Esophagus muscularis mucosa (tissue), 4 donors: Measurements from ENCODE around the gene CLTB. TPM values are rescaled to one million over a fixed set of nuclear protein-coding genes. Genes with fewer than 3 reads are reported as not detected.

Experiments used
- DNase-seq: peaks from one replicate; pipeline ENCODE4 v3.0.0-alpha.2; 2017; ENCODE audit errors: extremely low spot score
- H3K27ac ChIP-seq, 4 donors: fragments of 200-600 bp; sonication (generic); replicated peaks in 1 of 4; 1 replicate in 3 of 4; 2 replicates in 1 of 4; pipeline ENCODE4 v1.5.1; 2016 to 2019; ENCODE audit warnings: mild to moderate bottlenecking in 1 of 4
- H3K27me3 ChIP-seq, 4 donors: fragments of 200-600 bp; sonication (generic); one replicate each; pipeline versions ENCODE4 v1.5.1 to v1.6.0; 2016 to 2019
- H3K36me3 ChIP-seq, 4 donors: fragments of 200-600 bp; sonication (generic); one replicate each; pipeline ENCODE4 v1.5.1; 2016 to 2019
- H3K4me1 ChIP-seq, 4 donors: fragments of 200-600 bp; sonication (generic); one replicate each; pipeline ENCODE4 v1.5.1; 2016 to 2019
- H3K4me3 ChIP-seq, 4 donors: fragments of 200-600 bp; sonication (generic); 1 replicate in 2 of 4; 2 replicates in 2 of 4; pipeline ENCODE4 v1.5.1; 2016 to 2019; ENCODE audit warnings: mild to moderate bottlenecking in 4 of 4, moderate library complexity in 1 of 4
- H3K9me3 ChIP-seq, 4 donors: fragments of 200-600 bp; sonication (generic); 1 replicate in 3 of 4; 2 replicates in 1 of 4; pipeline ENCODE4 v1.5.1; 2016 to 2019
- CTCF ChIP-seq, 3 experiments: fragments of 200-600 bp in 2 of 3; fragments of 450-650 bp in 1 of 3; sonication (generic) in 2 of 3; IDR thresholded peaks; one replicate each; pipeline ENCODE4 v1.5.1; 2017 to 2019; ENCODE audit warnings: antibody characterized with exemption in 3 of 3, mild to moderate bottlenecking in 2 of 3, moderate library complexity in 1 of 3
- EP300 ChIP-seq: sonication (generic); formaldehyde crosslinking; IDR thresholded peaks from one replicate; pipeline ENCODE4 v1.6.1; 2017; ENCODE audit warnings: antibody characterized with exemption
- POLR2A ChIP-seq: fragments of 450-650 bp; IDR thresholded peaks from one replicate; pipeline ENCODE4 v1.6.1; 2017; ENCODE audit warnings: antibody characterized with exemption, moderate library complexity, mild to moderate bottlenecking, low read depth
- POLR2AphosphoS5 ChIP-seq, 2 donors: sonication (generic); formaldehyde crosslinking; IDR thresholded peaks; one replicate each; pipeline ENCODE4 v1.6.1; 2017; ENCODE audit warnings: antibody characterized with exemption in 2 of 2
- WGBS: methylation state at CpG from one replicate; pipeline ENCODE4 v1.1.5; 2018; 5-methylcytosine and 5-hydroxymethylcytosine counted together
- intact Hi-C: fragments of 100-400 bp; cut with DNase I; formaldehyde crosslinking; loops from one replicate; pipeline ENCODE4 v1.15.1; 2023
- total RNA-seq, 4 donors: library from RNA; depleted of rRNA; stranded (reverse); fragments of >200 nt; gene quantifications; one replicate each; pipeline versions ENCODE4 v1.1.0 to v1.2.1, GENCODE V29; 2016

CLTB gene
- total RNA-seq, 4 donors from 2014 or later: 220 to 267 (median 239) TPM

GRCh38 chr5:176454724-176455394 is 38.5 kb upstream of the CLTB start:
- Histone ChIP-seq H3K36me3 (peaks cover 0 to 14% (median 9%) of the 10 kb centered on the region in 4 donors), H3K27ac (no peak overlapping the region), H3K9me3 (no peaks in the 10 kb centered on the region), H3K4me1 (peaks cover 21 to 46% (median 40%) of the 10 kb centered on the region in 4 donors), H3K27me3 (no peaks in the 10 kb centered on the region), H3K4me3 (no peak overlapping the region)
- intact Hi-C loops: no loop called here
- DNase-seq: no peak
- TF ChIP-seq POLR2AphosphoS5 (IDR thresholded peaks at IDR 0.05) (no peak), EP300 (no peak)
- 97% methylated on average over 4 of the region's 4 CpGs for WGBS

GRCh38 chr5:176450077-176450476 is 33.7 kb upstream of the CLTB start:
- Histone ChIP-seq H3K36me3 (peaks cover 0 to 14% (median 9%) of the 10 kb centered on the region in 4 donors), H3K9me3 (no peaks in the 10 kb centered on the region), H3K27ac (no peak overlapping the region), H3K4me3 (no peak overlapping the region), H3K27me3 (no peaks in the 10 kb centered on the region), H3K4me1 (peaks cover 26 to 50% (median 42%) of the 10 kb centered on the region in 4 donors)
- TF ChIP-seq CTCF (IDR thresholded peaks at IDR 0.05) (no peak), POLR2A (no peak), POLR2AphosphoS5 (IDR thresholded peaks at IDR 0.05) (no peak), EP300 (no peak)
- intact Hi-C loops: no loop called here
- 78% methylated on average over 1 of the region's 1 CpG for WGBS
- no peak for DNase-seq

- Histone ChIP-seq H3K4me1 (peaks cover 26 to 48% (median 42%) of the 10 kb centered on the region in 4 donors), H3K27ac (peak within 1 kb of the TSS; percentile 95 to 99 (median 96)), H3K4me3 (peak within 1 kb of the TSS; percentile 85 to 97 (median 88)), H3K9me3 (no peaks in the 10 kb centered on the region), H3K36me3 (peaks cover 0 to 2% (median under 1%) of the 10 kb centered on the region in 4 donors), H3K27me3 (no peaks in the 10 kb centered on the region)
- intact Hi-C loops: loop anchor here (1.0 to 5.0 kb wide), 2 partner anchors 32 to 94 kb away; partner anchors contain the start of gene CLTB
- WGBS: 0% methylated on average over 29 of the region's 50 CpGs
- peak; percentile 81 for TF ChIP-seq POLR2A
- no peak for TF ChIP-seq EP300
- peak in 2 of 3 experiments; percentile 98 to 99 for TF ChIP-seq CTCF (IDR thresholded peaks at IDR 0.05)
- TF ChIP-seq POLR2AphosphoS5 (IDR thresholded peaks at IDR 0.05): peak; percentile 95 to 97
- DNase-seq: peak; percentile 100
Observed at GRCh38 chr5:176447978-176448608, 31.8 kb upstream of the CLTB start, which contains the start of gene FAF2. Gene FAF2 (plus strand): TSS chr5:176448385. CDS start chr5:176448408, 23 bp downstream.

GRCh38 chr5:176447591-176447977 is 31.2 kb upstream of the CLTB start:
- Histone ChIP-seq H3K4me1 (peaks cover 26 to 46% (median 41%) of the 10 kb centered on the region in 4 donors), H3K27ac (peak overlapping the region; percentile 95 to 99 (median 96)), H3K27me3 (no peaks in the 10 kb centered on the region), H3K9me3 (no peaks in the 10 kb centered on the region), H3K4me3 (peak overlapping the region; percentile 85 to 97 (median 88)), H3K36me3 (no peaks in the 10 kb centered on the region)
- 0% methylated on average over 13 of the region's 34 CpGs for WGBS
- TF ChIP-seq CTCF (IDR thresholded peaks at IDR 0.05) (no peak), POLR2A (no peak), EP300 (no peak), POLR2AphosphoS5 (IDR thresholded peaks at IDR 0.05) (no peak)
- intact Hi-C loops: loop anchor here (1.0 to 5.0 kb wide), 2 partner anchors 31 to 95 kb away; partner anchors contain the start of gene CLTB
- no peak for DNase-seq
